SK-N-SH treated with all-trans-retinoic acid at 6 μM for 48 hours (cell line): ENCODE data around the gene NSD2.

ENCODE experiments used
- CSDC2 ChIP-seq: fragments of 250-450 bp; sonication (Bioruptor Pico); IDR thresholded peaks from 2 replicates; pipeline ENCODE4 v1.5.0; 2020; ENCODE audit warnings: mild to moderate bottlenecking, moderate library complexity
- OSR1 ChIP-seq: fragments of 250-450 bp; sonication (Bioruptor Pico); IDR thresholded peaks from 2 replicates; pipeline ENCODE4 v1.8.0; 2022; ENCODE audit warnings: moderate library complexity, mild to moderate bottlenecking, inconsistent platforms
- PPARA ChIP-seq: fragments of 250-450 bp; sonication (Bioruptor Pico); IDR thresholded peaks from 2 replicates; pipeline ENCODE4 v1.5.0; 2020; ENCODE audit warnings: mild to moderate bottlenecking, borderline replicate concordance
- ZFP3 ChIP-seq: fragments of 250-450 bp; sonication (Bioruptor Pico); IDR thresholded peaks from 2 replicates; pipeline ENCODE4 v1.5.0; 2020; ENCODE audit warnings: mild to moderate bottlenecking, moderate library complexity
- TF ChIP-seq, protein P1 (sequence below): fragments of 250-450 bp; sonication (Bioruptor Pico); IDR thresholded peaks from 2 replicates; pipeline ENCODE4 v1.5.1; 2021; ENCODE audit warnings: mild to moderate bottlenecking, moderate library complexity

DNA sequence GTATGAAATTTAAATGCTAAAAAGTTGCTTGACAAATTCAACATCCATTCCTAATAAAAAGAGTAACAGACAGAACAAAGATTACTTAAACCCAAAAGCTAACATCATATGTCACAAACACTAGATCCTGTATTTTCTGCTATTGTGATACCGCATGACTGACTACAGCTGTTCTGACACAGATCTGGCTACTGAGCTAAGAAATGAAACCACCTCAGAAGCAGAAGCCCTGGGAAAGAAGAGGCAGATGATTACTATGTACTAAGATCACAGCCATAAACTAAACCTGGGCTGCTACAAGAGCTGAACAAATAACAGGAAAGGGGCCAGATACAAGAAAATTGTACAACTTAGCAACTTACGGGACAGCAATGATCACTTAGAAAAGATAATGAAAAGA is 24.6 kb upstream of the NSD2 start:
- no peak for TF ChIP-seq CSDC2 (CRISPR knock-in tag)
- no peak for TF ChIP-seq OSR1
- no peak for TF ChIP-seq PPARA (CRISPR knock-in tag)
- TF ChIP-seq, protein P1, sequence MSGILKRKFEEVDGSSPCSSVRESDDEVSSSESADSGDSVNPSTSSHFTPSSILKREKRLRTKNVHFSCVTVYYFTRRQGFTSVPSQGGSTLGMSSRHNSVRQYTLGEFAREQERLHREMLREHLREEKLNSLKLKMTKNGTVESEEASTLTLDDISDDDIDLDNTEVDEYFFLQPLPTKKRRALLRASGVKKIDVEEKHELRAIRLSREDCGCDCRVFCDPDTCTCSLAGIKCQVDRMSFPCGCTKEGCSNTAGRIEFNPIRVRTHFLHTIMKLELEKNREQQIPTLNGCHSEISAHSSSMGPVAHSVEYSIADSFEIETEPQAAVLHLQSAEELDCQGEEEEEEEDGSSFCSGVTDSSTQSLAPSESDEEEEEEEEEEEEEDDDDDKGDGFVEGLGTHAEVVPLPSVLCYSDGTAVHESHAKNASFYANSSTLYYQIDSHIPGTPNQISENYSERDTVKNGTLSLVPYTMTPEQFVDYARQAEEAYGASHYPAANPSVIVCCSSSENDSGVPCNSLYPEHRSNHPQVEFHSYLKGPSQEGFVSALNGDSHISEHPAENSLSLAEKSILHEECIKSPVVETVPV (CRISPR knock-in tag): no peak
- TF ChIP-seq ZFP3 (CRISPR knock-in tag): no peak
